ENCODE results near the gene UVRAG. TPM values are rescaled to one million over a fixed set of nuclear protein-coding genes. Genes with fewer than 3 reads are reported as not detected.
A peak's percentile ranks its signal among the peaks of the same experiment; 100 is the strongest.

Gene UVRAG
- total RNA-seq, 2 donors from 2014 or later = 18.6 to 20.7 TPM

DNA sequence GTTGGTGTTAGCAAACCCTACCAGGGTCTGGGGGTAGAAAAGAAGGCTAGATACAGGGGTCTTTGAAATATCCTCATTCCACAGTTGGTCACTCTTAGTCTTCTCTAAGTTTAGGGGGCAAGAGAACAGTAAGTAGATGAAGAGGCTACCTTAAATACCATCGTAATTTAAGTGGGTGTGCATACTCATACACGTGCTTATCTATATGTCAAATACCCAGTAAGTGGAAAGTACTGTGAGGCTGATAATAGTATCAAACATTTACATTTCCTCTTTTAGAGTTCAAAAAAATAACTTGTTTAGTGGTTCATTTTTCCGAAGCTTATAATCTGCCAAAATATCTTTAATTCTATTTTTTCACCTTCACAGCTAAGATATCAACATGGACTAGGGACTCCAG is 300.5 kb downstream of the UVRAG start:
- DNase-seq (no peak), ATAC-seq (replicated peaks in 1 of 2) (no peak)
- H3K4me3 Mint-ChIP-seq = no peak overlapping the region
- peaks cover 1 to 2% of the 10 kb centered on the region in 2 donors for H3K36me3 Mint-ChIP-seq (ENCODE audit: insufficient read depth in 2 of 2)
- no peaks in the 10 kb centered on the region for H3K4me1 Mint-ChIP-seq (ENCODE audit: low read depth)
- no peaks in the 10 kb centered on the region for H3K9me3 Mint-ChIP-seq
- H3K27me3 Mint-ChIP-seq (ENCODE audit: low read depth) = no peaks in the 10 kb centered on the region
- no peak overlapping the region for H3K27ac Mint-ChIP-seq

DNA sequence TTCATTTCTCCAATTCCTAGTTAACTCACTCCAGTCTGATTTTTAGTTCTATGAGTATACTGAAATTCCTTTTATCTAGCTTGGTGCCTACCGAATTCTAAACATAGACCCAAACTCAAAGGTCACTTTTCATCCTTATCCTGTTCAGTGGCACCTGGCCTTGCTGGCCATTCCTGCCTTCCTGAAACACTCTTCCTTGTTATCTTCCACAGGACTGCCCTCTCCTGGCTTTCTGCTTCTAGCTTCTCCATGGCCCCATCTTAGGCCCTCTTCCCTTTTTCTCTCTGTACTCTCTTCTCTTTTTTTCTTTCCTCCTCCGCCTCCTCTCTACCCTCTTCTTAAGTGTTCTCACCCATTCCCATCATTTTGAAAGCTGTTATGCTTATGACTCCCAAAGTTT is 304.0 kb downstream of the UVRAG start:
- no peaks in the 10 kb centered on the region for H3K9me3 Mint-ChIP-seq
- H3K4me3 Mint-ChIP-seq = no peak overlapping the region
- DNase-seq = no peak
- H3K27me3 Mint-ChIP-seq (ENCODE audit: low read depth) = no peaks in the 10 kb centered on the region
- no peak for ATAC-seq (replicated peaks in 1 of 2)
- H3K4me1 Mint-ChIP-seq (ENCODE audit: low read depth) = no peaks in the 10 kb centered on the region
- peaks cover 1 to 2% of the 10 kb centered on the region in 2 donors for H3K36me3 Mint-ChIP-seq (ENCODE audit: insufficient read depth in 2 of 2)
- no peak overlapping the region for H3K27ac Mint-ChIP-seq

GRCh38 chr11:76119779-76120178 is 304.8 kb downstream of the UVRAG start:
- DNase-seq (no peak), ATAC-seq (replicated peaks in 1 of 2) (no peak)
- H3K9me3 Mint-ChIP-seq = no peaks in the 10 kb centered on the region
- H3K27ac Mint-ChIP-seq = no peak overlapping the region
- no peaks in the 10 kb centered on the region for H3K27me3 Mint-ChIP-seq (ENCODE audit: low read depth)
- H3K4me1 Mint-ChIP-seq (ENCODE audit: low read depth) = peaks cover under 1% of the 10 kb centered on the region
- H3K4me3 Mint-ChIP-seq = no peak overlapping the region
- peaks cover 1 to 2% of the 10 kb centered on the region in 2 donors for H3K36me3 Mint-ChIP-seq (ENCODE audit: insufficient read depth in 2 of 2)

DNA sequence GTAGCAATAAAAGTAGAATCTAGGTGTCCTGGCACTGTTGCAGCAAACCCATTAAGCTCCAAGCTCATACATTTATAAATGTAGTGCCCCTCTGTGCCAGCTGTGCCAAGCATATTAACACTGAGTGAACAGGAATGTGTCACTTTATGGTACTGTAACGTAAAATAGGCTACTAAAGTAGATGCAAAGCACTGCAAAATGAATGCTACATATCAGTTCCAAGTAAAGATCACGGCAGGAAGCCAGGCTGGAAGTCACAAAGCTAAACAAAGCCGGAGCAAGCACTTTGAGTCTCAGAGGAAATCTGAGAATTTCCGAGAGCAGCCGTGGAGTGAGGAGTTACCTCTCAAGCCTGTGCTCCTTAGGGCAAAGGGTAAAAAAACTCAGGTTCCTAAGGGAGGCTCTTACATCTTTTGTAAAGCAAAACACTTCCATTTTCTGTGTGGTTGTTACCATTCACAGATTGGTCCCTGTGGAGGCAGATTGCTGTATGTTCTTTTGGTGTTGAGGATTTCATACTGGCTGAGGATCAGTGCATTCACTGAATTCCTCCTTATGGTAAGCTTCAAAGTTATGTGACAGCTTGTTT is 305.6 kb downstream of the UVRAG start:
- Mint-ChIP-seq H3K4me1 (ENCODE audit: low read depth) (peaks cover 4% of the 10 kb centered on the region), H3K4me3 (no peak overlapping the region), H3K36me3 (ENCODE audit: insufficient read depth in 2 of 2) (peaks cover 1 to 2% of the 10 kb centered on the region in 2 donors), H3K27me3 (ENCODE audit: low read depth) (no peaks in the 10 kb centered on the region), H3K27ac (no peak overlapping the region), H3K9me3 (no peaks in the 10 kb centered on the region)
- DNase-seq = no peak
- ATAC-seq (replicated peaks in 1 of 2) = no peak

DNA sequence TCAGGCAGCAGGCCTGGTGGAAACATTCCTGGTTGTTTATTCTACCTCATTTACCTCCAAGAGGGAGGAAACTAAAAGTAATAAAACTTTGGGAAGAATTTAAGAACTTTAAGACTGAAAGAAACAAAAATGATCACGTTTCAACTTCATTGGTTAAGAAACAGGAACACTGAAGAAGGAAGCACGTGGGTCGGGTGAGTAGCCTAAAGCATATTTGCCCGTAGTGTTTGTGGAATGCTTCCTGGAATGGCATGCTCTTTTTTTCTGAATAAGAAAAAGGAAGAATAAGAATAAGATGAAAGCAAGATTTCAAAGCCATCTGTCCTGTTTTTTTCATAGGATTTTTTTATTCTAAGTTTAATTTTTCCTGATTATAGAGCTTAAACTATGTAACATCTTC is 308.2 kb downstream of the UVRAG start:
- ATAC-seq (replicated peaks in 1 of 2) = no peak
- Mint-ChIP-seq H3K36me3 (ENCODE audit: insufficient read depth in 2 of 2) (peaks cover 0 to 4% of the 10 kb centered on the region in 2 donors), H3K9me3 (peaks cover 0 to 2% of the 10 kb centered on the region in 2 donors), H3K27ac (no peak overlapping the region), H3K27me3 (ENCODE audit: low read depth) (no peaks in the 10 kb centered on the region), H3K4me1 (ENCODE audit: low read depth) (peaks cover 4% of the 10 kb centered on the region), H3K4me3 (no peak overlapping the region)
- DNase-seq = no peak

GRCh38 chr11:76124905-76125770 is 310.1 kb downstream of the UVRAG start:
- Mint-ChIP-seq H3K36me3 (ENCODE audit: insufficient read depth in 2 of 2) (peaks cover 0 to 4% of the 10 kb centered on the region in 2 donors), H3K27me3 (ENCODE audit: low read depth) (no peaks in the 10 kb centered on the region), H3K9me3 (peaks cover 0 to 2% of the 10 kb centered on the region in 2 donors), H3K4me3 (no peak overlapping the region), H3K4me1 (ENCODE audit: low read depth) (peaks cover 4% of the 10 kb centered on the region), H3K27ac (no peak overlapping the region)
- ATAC-seq (replicated peaks in 1 of 2) (no peak), DNase-seq (no peak)

DNA sequence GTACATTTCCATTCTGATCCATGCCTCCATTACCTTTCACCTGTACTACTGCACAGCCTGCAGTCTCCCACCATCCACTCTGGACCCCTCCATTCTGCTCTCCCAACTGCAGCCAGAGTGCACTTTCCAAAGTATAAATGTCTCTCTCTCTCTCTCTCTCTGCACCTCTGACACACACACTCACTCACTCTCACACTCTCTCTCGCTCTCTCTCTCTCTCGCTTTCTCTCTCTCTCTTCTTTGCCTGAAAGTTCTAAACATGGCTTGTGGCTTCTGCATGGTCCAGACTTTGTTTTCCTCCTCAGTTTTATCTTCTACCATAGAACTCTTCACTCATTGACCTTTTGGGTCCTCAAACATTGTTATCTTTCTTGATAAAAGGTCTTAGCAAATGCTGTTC is 314.7 kb downstream of the UVRAG start:
- Mint-ChIP-seq H3K27me3 (ENCODE audit: low read depth) (no peaks in the 10 kb centered on the region), H3K36me3 (ENCODE audit: insufficient read depth in 2 of 2) (peaks cover 0 to 4% of the 10 kb centered on the region in 2 donors), H3K4me3 (no peak overlapping the region), H3K4me1 (ENCODE audit: low read depth) (peaks cover 24% of the 10 kb centered on the region), H3K9me3 (peaks cover 0 to 2% of the 10 kb centered on the region in 2 donors), H3K27ac (no peak overlapping the region)
- DNase-seq = no peak
- ATAC-seq (replicated peaks in 1 of 2) = no peak

GRCh38 chr11:76131142-76131541 is 316.1 kb downstream of the UVRAG start:
- Mint-ChIP-seq H3K4me3 (no peak overlapping the region), H3K27me3 (ENCODE audit: low read depth) (no peaks in the 10 kb centered on the region), H3K4me1 (ENCODE audit: low read depth) (peaks cover 20% of the 10 kb centered on the region), H3K9me3 (peaks cover 0 to 2% of the 10 kb centered on the region in 2 donors), H3K27ac (no peak overlapping the region), H3K36me3 (ENCODE audit: insufficient read depth in 2 of 2) (peaks cover 0 to 4% of the 10 kb centered on the region in 2 donors)
- ATAC-seq (replicated peaks in 1 of 2) (no peak), DNase-seq (no peak)

GRCh38 chr11:76131671-76132631 is 316.9 kb downstream of the UVRAG start:
- peak in 1 of 2 donors; percentile 29 for ATAC-seq (replicated peaks in 1 of 2)
- DNase-seq = no peak
- peaks cover 20% of the 10 kb centered on the region for H3K4me1 Mint-ChIP-seq (ENCODE audit: low read depth)
- no peak overlapping the region for H3K4me3 Mint-ChIP-seq
- peaks cover 0 to 1% of the 10 kb centered on the region in 2 donors for H3K36me3 Mint-ChIP-seq (ENCODE audit: insufficient read depth in 2 of 2)
- no peaks in the 10 kb centered on the region for H3K27me3 Mint-ChIP-seq (ENCODE audit: low read depth)
- no peak overlapping the region for H3K27ac Mint-ChIP-seq
- H3K9me3 Mint-ChIP-seq = no peaks in the 10 kb centered on the region

DNA sequence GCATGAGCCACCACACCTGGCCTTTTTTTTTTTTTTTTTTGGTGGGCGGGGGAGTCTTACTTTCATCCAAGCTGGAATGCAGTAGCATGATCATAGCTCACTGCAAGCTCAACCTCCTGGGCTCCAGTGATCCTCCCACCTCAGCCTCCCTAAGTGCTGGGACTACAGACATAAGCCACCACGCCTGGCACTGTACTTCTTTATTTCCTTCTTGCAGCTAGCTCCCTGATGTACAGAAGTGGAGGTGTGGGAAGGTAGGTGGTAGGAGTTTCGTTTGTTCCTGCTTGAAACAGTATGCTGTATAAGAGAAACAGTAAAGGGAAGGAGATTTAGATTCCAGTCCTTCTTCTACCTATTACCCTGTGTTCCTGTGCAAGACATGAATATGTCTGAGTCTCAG is 319.2 kb downstream of the UVRAG start:
- Mint-ChIP-seq H3K27ac (no peak overlapping the region), H3K27me3 (ENCODE audit: low read depth) (no peaks in the 10 kb centered on the region), H3K4me3 (no peak overlapping the region), H3K9me3 (no peaks in the 10 kb centered on the region), H3K4me1 (ENCODE audit: low read depth) (peaks cover 20% of the 10 kb centered on the region), H3K36me3 (ENCODE audit: insufficient read depth in 2 of 2) (no peaks in the 10 kb centered on the region)
- no peak for DNase-seq
- ATAC-seq (replicated peaks in 1 of 2) = no peak

- H3K27ac Mint-ChIP-seq = no peak overlapping the region
- no peaks in the 10 kb centered on the region for H3K36me3 Mint-ChIP-seq (ENCODE audit: insufficient read depth in 2 of 2)
- no peaks in the 10 kb centered on the region for H3K9me3 Mint-ChIP-seq
Observed at GRCh38 chr11:76135491-76135890, 320.5 kb downstream of the UVRAG start.

DNA sequence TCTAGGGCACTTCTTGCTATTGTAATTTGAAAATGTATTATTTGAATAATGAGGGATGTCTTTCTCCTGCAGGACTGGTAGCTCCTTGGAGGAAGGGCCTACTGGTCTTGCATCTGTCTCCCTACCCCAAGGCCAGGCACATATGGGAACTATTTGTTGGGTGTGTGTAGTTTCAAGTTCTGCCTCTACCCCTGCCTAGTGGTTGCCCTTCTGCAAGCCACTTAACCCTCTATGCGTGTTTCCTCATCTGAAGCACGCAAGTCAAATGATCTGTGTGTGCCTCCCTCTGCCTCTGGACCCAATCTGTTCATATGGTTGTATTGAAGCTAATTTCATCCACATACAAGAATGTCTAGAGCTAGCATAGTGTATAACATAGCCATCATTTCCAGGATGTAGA is 324.3 kb downstream of the UVRAG start:
- H3K9me3 Mint-ChIP-seq = no peaks in the 10 kb centered on the region
- no peaks in the 10 kb centered on the region for H3K36me3 Mint-ChIP-seq (ENCODE audit: insufficient read depth in 2 of 2)
- no peaks in the 10 kb centered on the region for H3K4me1 Mint-ChIP-seq (ENCODE audit: low read depth)
- no peak overlapping the region for H3K4me3 Mint-ChIP-seq
- DNase-seq (no peak), ATAC-seq (replicated peaks in 1 of 2) (no peak)
- H3K27ac Mint-ChIP-seq = no peak overlapping the region
- no peaks in the 10 kb centered on the region for H3K27me3 Mint-ChIP-seq (ENCODE audit: low read depth)

More at GRCh38 chr11:76135491-76135890, 320.5 kb downstream of the UVRAG start:
- ATAC-seq (replicated peaks in 1 of 2) (no peak), DNase-seq (no peak)
- peaks cover 20% of the 10 kb centered on the region for H3K4me1 Mint-ChIP-seq (ENCODE audit: low read depth)
- no peaks in the 10 kb centered on the region for H3K27me3 Mint-ChIP-seq (ENCODE audit: low read depth)
- H3K4me3 Mint-ChIP-seq = no peak overlapping the region
